Upper lobe of left lung (tissue), 6 donors: ENCODE data around the gene WDR11. TPM values are rescaled to one million over a fixed set of nuclear protein-coding genes. Genes with fewer than 3 reads are reported as not detected.
A peak's percentile ranks its signal among the peaks of the same experiment; 100 is the strongest.

Experiments used
- ATAC-seq, 2 donors: fragments of 200-7000 bp; cut with Tn5 transposase; one replicate each; pipeline ENCODE4 v1.9.1; 2022; ENCODE audit warnings: mild to moderate bottlenecking in 2 of 2, moderate library complexity in 2 of 2; ENCODE audit not compliant: low FRiP score in 2 of 2
- DNase-seq, 2 donors: peaks; one replicate each; pipeline ENCODE4 v3.0.0-alpha.2; 2019 to 2020
- H3K27ac ChIP-seq, 4 donors: fragments of 200-600 bp; sonication (generic); one replicate each; pipeline ENCODE4 v1.5.1; 2016 to 2019
- H3K27me3 ChIP-seq, 4 donors: fragments of 200-600 bp; sonication (generic); one replicate each; pipeline ENCODE4 v1.5.1; 2017 to 2019
- H3K36me3 ChIP-seq, 4 donors: fragments of 200-600 bp; sonication (generic); one replicate each; pipeline ENCODE4 v1.5.1; 2016 to 2019
- H3K4me1 ChIP-seq, 4 donors: fragments of 200-600 bp; sonication (generic); one replicate each; pipeline ENCODE4 v1.5.1; 2018 to 2019
- H3K4me3 ChIP-seq, 4 donors: fragments of 200-600 bp; sonication (generic); one replicate each; pipeline ENCODE4 v1.5.1; 2017 to 2019; ENCODE audit warnings: mild to moderate bottlenecking in 2 of 4, moderate library complexity in 1 of 4
- H3K9me3 ChIP-seq, 4 donors: fragments of 200-600 bp; sonication (generic); one replicate each; pipeline ENCODE4 v1.5.1; 2018 to 2019
- CTCF ChIP-seq, 6 experiments: fragments of 450-650 bp in 4 of 6; fragments of 200-600 bp in 2 of 6; sonication (generic) in 2 of 6; IDR thresholded peaks; one replicate each; pipeline ENCODE4 v1.5.1; 2016 to 2019; ENCODE audit warnings: antibody characterized with exemption in 6 of 6
- EP300 ChIP-seq, 4 donors: sonication (generic); formaldehyde crosslinking; IDR thresholded peaks; one replicate each; pipeline ENCODE4 v1.5.1; 2017; ENCODE audit warnings: antibody characterized with exemption in 4 of 4, control low read depth in 2 of 4
- POLR2A ChIP-seq, 4 donors: fragments of 450-650 bp; IDR thresholded peaks; one replicate each; pipeline ENCODE4 v1.5.1; 2016 to 2017; ENCODE audit warnings: antibody characterized with exemption in 4 of 4, mild to moderate bottlenecking in 2 of 4
- POLR2AphosphoS5 ChIP-seq, 2 donors: sonication (generic); formaldehyde crosslinking; IDR thresholded peaks; one replicate each; pipeline ENCODE4 v1.5.1; 2017; ENCODE audit warnings: antibody characterized with exemption in 2 of 2
- WGBS, 2 donors: methylation state at CpG; one replicate each; pipeline ENCODE4 v1.1.5; 2017 to 2018; 5-methylcytosine and 5-hydroxymethylcytosine counted together
- total RNA-seq, 6 donors: library from RNA; depleted of rRNA in 4 of 6; stranded (reverse); fragments of >200 nt in 4 of 6; gene quantifications; one replicate each; pipeline versions ENCODE4 v1.1.0 to v1.2.1, GENCODE V29; 2016 to 2021
- donor health status: DM: no; HTN: no; CAD: no; lungs with moderate emphysema.
- donor health status: DM: no; HTN: yes; CAD: no; lungs with severe emphysema.

Gene WDR11
- total RNA-seq, 6 donors from 2014 or later = 35.6 to 69.1 (median 40.4) TPM

- no peak for TF ChIP-seq CTCF (IDR thresholded peaks at IDR 0.05)
- no peak for TF ChIP-seq POLR2AphosphoS5 (IDR thresholded peaks at IDR 0.05)
- no peak for TF ChIP-seq POLR2A (IDR thresholded peaks at IDR 0.05)
- Histone ChIP-seq H3K4me3 (no peak overlapping the region), H3K4me1 (no peaks in the 10 kb centered on the region), H3K36me3 (no peaks in the 10 kb centered on the region), H3K27me3 (no peaks in the 10 kb centered on the region), H3K9me3 (no peaks in the 10 kb centered on the region), H3K27ac (no peak overlapping the region)
- WGBS, 2 donors = 27 to 31% methylated on average over 2 of the region's 2 CpGs
- ATAC-seq = no peak
- DNase-seq = no peak
Measured at GRCh38 chr10:120810298-120810697, 40.9 kb upstream of the WDR11 start.

- H3K4me1 ChIP-seq = no peaks in the 10 kb centered on the region
- DNase-seq (peak in 1 of 2 donors; percentile 54), ATAC-seq (peak in 1 of 2 donors; percentile 82)
- H3K36me3 ChIP-seq = no peaks in the 10 kb centered on the region
- H3K9me3 ChIP-seq = no peaks in the 10 kb centered on the region
- H3K4me3 ChIP-seq = no peak overlapping the region
- no peak overlapping the region for H3K27ac ChIP-seq
- H3K27me3 ChIP-seq = no peaks in the 10 kb centered on the region
- WGBS, 2 donors = 51 to 71% methylated on average over 6 of the region's 6 CpGs
- TF ChIP-seq POLR2A (IDR thresholded peaks at IDR 0.05) (no peak), CTCF (IDR thresholded peaks at IDR 0.05) (no peak), EP300 (IDR thresholded peaks at IDR 0.05) (no peak), POLR2AphosphoS5 (IDR thresholded peaks at IDR 0.05) (no peak)
Measured at GRCh38 chr10:120813085-120813484, 38.1 kb upstream of the WDR11 start.

GRCh38 chr10:120818301-120818700 lies 32.9 kb upstream of the WDR11 start:
- no peak for DNase-seq
- Histone ChIP-seq H3K4me1 (no peaks in the 10 kb centered on the region), H3K27me3 (no peaks in the 10 kb centered on the region), H3K27ac (no peak overlapping the region), H3K36me3 (no peaks in the 10 kb centered on the region), H3K4me3 (no peak overlapping the region), H3K9me3 (no peaks in the 10 kb centered on the region)
- no peak for ATAC-seq
- WGBS, 2 donors = 76 to 83% methylated on average over 4 of the region's 4 CpGs
- TF ChIP-seq POLR2A (IDR thresholded peaks at IDR 0.05) (no peak), POLR2AphosphoS5 (IDR thresholded peaks at IDR 0.05) (no peak), EP300 (IDR thresholded peaks at IDR 0.05) (no peak), CTCF (IDR thresholded peaks at IDR 0.05) (no peak)

GRCh38 chr10:120819366-120819765 lies 31.8 kb upstream of the WDR11 start:
- no peak for ATAC-seq
- DNase-seq = no peak
- no peaks in the 10 kb centered on the region for H3K36me3 ChIP-seq
- H3K27me3 ChIP-seq = no peaks in the 10 kb centered on the region
- TF ChIP-seq POLR2AphosphoS5 (IDR thresholded peaks at IDR 0.05) = no peak
- no peak for TF ChIP-seq POLR2A (IDR thresholded peaks at IDR 0.05)
- TF ChIP-seq EP300 (IDR thresholded peaks at IDR 0.05) = no peak
- no peak for TF ChIP-seq CTCF (IDR thresholded peaks at IDR 0.05)
- 87 to 88% methylated on average over 6 of the region's 6 CpGs for WGBS, 2 donors
- H3K4me1 ChIP-seq = no peaks in the 10 kb centered on the region
- no peaks in the 10 kb centered on the region for H3K9me3 ChIP-seq
- H3K27ac ChIP-seq = no peak overlapping the region
- no peak overlapping the region for H3K4me3 ChIP-seq

- no peak for ATAC-seq
- no peak for DNase-seq
- Histone ChIP-seq H3K4me3 (no peak overlapping the region), H3K4me1 (no peaks in the 10 kb centered on the region), H3K27ac (no peak overlapping the region), H3K27me3 (no peaks in the 10 kb centered on the region), H3K36me3 (no peaks in the 10 kb centered on the region), H3K9me3 (no peaks in the 10 kb centered on the region)
- TF ChIP-seq POLR2A (IDR thresholded peaks at IDR 0.05) = no peak
- TF ChIP-seq EP300 (IDR thresholded peaks at IDR 0.05) = no peak
- TF ChIP-seq POLR2AphosphoS5 (IDR thresholded peaks at IDR 0.05) = no peak
- TF ChIP-seq CTCF (IDR thresholded peaks at IDR 0.05) = no peak
- WGBS, 2 donors = 76 to 88% methylated on average over 2 of the region's 2 CpGs
Measured at GRCh38 chr10:120823266-120823665, 27.9 kb upstream of the WDR11 start.
